CD4-positive, alpha-beta T cell treated with Interleukin-4 for 1 hour (primary cell): Measurements from ENCODE around the gene AGAP1.
A peak's percentile ranks its signal among the peaks of the same experiment; 100 is the strongest.

Experiments
- DNase-seq, 2 donors: peaks; one replicate each; pipeline ENCODE4 v3.0.0-alpha.2; 2020 to 2022

The AGAP1 gene

GRCh38 chr2:236169741-236170589 is 676.1 kb downstream of the AGAP1 start:
- DNase-seq, result no peak

- no peak for DNase-seq
Measured at GRCh38 chr2:236170590-236171165, 676.8 kb downstream of the AGAP1 start.

GRCh38 chr2:236171181-236171679 is 677.4 kb downstream of the AGAP1 start:
- DNase-seq, result no peak

DNA sequence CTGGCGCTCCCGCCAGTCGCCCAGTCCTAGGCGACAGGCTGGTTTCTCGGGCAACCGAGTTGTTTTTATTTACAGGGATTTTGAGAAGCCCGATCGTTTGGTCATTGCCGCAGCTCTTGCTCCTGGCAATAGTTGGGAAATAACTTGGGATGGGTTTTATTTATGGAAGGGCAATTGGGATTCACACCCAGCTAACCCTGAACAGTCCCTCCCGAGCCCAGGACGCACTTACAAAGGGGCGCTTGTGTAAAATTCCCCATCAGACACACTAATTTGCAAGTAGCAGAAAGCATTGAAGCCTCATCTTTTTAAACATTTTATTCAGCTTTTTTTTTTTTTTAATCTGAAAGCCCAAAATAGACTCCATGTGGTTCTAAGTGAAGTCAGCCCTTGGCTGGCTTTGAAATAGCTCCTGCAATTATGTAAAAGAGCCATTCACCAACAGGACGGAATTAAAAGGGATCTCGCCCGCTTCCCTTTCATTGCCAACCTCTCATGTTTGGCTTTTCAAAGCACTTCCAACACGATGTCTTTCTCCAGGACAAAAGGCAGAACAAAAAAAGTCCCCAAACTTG is 677.9 kb downstream of the AGAP1 start:
- DNase-seq, result no peak

DNA sequence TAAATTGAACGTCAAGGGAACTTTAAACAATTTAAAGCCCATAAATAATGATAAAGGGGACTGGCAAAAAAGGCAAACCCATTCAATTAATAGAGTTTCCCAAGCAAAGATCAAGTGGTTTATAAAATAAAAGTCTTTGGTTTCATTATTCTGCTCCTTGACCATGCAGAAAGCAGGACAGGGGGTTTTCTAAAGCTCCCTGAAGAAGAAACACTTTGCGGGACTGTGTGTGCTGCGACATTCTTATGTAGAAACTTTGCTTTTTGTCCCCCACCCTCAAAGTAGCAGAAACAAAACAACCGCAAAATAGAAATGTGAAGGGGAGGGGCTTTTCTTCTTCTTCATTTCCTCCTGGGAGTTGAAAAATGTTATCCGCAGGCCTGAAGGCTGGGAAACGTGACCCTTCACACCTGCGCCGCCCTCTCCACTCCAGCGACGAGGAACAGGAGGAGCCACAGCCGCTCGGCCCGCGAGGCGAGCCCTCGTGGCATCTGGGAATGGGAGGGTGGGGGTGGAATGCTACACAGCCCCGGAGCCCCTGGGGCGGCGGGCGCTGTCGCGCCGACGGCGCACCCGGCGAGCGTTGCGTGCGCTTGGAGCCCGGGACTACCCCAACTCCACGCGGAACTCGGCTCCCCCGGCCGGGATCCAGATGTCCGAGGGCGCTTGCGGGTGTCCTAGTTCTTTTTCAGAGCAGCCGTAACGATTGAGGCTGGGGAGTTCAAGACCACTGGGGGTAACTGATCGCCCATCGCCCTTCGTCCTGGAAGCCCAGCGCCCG is 678.6 kb downstream of the AGAP1 start:
- no peak for DNase-seq

- DNase-seq, result no peak
Measured at GRCh38 chr2:236173036-236173728, 679.3 kb downstream of the AGAP1 start.

GRCh38 chr2:236173729-236174607 is 680.1 kb downstream of the AGAP1 start:
- DNase-seq, result no peak

DNA sequence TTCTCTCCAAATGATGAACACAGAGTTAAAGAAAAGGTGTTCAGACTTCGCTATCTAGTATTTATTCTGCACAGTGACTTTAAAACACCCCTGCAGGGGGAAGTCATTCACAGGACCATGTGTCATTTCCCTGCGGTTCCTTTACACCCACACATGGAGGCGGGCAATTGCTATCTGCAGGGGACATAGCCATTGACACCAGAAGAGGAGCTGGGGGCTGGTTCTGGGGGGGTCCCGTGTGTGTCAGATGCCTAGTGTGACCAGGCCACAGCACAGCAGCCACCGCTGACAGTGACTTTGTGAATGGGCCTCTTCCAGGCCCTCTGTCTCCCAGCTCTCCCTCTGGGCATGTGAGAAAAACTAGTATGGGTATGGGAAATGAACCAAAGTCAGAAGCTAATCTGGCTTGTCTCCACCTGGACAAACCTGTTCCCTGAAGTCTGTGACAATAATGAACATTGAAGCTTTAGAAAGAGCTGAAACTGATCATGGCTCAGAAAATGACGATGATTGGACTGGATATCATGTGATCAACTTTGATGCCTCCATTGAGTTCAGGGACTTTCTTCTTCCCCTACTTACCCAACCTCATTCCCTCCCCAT is 681.8 kb downstream of the AGAP1 start:
- no peak for DNase-seq

DNA sequence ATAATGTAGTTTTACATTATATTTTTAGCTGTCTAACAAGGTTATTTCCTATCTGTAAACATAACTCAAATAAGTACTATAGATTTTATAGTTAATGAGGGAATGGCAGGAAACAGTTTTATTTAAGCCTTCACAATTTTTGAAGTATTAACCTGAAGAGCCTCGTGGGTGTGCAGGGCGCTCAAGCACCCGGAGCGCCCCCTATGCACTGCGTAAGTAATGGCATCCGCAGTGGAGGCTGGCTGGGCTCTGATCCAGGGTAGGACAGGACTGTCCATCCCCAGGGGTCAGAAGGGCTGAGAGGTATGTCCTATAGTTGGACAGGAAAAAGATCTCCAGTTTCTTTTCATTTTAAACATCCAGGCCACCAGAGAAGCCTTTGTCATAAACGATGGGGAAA is 682.6 kb downstream of the AGAP1 start:
- DNase-seq, result no peak

DNA sequence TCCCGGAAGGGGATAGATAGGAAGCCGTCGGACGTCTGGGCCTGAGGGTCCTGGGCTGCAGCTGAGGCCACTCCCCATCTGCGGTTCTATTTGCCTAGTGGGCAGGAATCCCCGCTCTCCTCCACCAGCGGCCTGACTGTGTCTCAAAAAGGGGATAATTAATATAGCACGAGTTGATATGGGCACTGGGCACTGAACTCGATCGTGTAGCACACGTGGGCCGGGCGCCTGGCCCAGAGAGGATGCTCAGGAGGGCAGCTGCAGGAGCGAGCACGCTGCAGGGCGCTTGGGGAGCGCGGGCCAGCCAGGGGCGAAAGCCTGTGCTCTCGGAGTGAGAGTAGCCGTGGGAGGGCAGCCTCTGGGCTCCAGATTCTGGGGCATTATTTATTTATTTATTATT is 683.1 kb downstream of the AGAP1 start:
- DNase-seq, result no peak

DNA sequence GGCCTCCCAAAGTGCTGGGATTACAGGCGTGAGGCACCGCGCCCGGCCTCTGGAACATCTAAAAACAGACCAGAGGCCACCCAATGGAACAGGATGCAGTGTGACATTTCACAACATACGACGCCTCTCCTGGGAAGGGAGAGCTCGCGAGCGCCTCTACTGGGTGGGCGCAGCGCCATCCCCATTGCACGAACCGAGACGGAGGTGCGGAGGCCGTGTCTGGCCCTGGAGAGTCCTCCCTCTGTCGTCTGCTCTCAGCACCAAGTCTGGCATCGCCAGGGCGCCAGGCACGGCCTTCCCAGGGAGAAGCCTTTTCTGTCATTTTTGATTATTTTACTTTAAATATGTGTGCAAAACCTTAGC is 683.7 kb downstream of the AGAP1 start:
- DNase-seq, result no peak

- peak in 1 of 2 donors; percentile 10 for DNase-seq
Measured at GRCh38 chr2:236177967-236178889, 684.4 kb downstream of the AGAP1 start.

- no peak for DNase-seq
Measured at GRCh38 chr2:236178890-236179235, 685.0 kb downstream of the AGAP1 start.

GRCh38 chr2:236179236-236180075 is 685.6 kb downstream of the AGAP1 start:
- no peak for DNase-seq

GRCh38 chr2:236180076-236180816 is 686.4 kb downstream of the AGAP1 start:
- no peak for DNase-seq

DNA sequence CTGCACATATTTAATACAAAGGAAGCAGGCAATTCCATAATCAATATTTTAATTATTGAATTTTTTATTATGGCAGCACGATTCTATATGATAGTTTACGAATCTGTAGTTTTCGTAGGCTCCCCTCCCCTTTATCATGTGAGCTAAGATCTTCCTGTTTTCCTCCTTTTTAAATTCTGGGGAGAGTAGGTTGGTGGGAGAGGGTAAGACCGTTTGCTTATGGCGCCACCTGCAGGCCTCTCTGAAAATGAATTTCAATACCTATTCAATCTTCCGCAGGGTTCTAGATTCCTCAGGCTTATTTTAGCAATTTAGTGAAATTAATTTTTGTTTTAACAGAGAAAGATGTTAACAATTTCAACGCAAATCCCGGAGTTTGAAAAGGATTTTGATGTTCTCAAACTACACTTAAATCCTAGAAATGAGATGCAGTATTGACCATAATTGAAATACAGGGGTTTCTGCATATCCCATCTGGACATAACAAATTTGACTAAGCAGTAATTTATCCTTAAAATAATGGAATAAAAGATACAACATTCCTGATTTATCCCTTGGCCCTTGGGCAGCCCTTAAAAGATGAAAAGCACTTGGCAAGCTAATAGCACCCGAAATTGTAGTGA is 687.1 kb downstream of the AGAP1 start:
- peak in 1 of 2 donors; percentile 20 for DNase-seq
